ENCODE measurements around the gene TEX11. TPM values are rescaled to one million over a fixed set of nuclear protein-coding genes. Genes with fewer than 3 reads are reported as not detected.
"Not testable (repeated sequence)": the region's sequence is repeated elsewhere in the genome, so short reads cannot be mapped to it uniquely, and the experiment has no call there.

TEX11 gene
- polyA plus RNA-seq, 1 experiment = not detected

- TF ChIP-seq CTCF (IDR thresholded peaks at IDR 0.05; ENCODE audit: low read depth, low read length) = no peak
- ChIA-PET CTCF (no interaction called here), POLR2A (no interaction called here)
- DNase-seq (ENCODE audit: low read depth, low spot score) = no peak
- Histone ChIP-seq H3K27ac (ENCODE audit: low read depth, low read length) (no peak overlapping the region), H3K4me3 (ENCODE audit: low read depth, low read length) (no peak overlapping the region), H3K9me3 (ENCODE audit: control insufficient read depth, insufficient read depth, low read length) (no peaks in the 10 kb centered on the region), H3K27me3 (ENCODE audit: control insufficient read depth, insufficient read depth, low read length) (no peaks in the 10 kb centered on the region)
Measured at GRCh38 chrX:70834589-70834988, 73.9 kb downstream of the TEX11 start.

GRCh38 chrX:70826715-70827114 lies 81.8 kb downstream of the TEX11 start:
- no peaks in the 10 kb centered on the region for H3K9me3 ChIP-seq (ENCODE audit: control insufficient read depth, insufficient read depth, low read length)
- no peak overlapping the region for H3K27ac ChIP-seq (ENCODE audit: low read depth, low read length)
- no peak overlapping the region for H3K4me3 ChIP-seq (ENCODE audit: low read depth, low read length)
- no peak for DNase-seq (ENCODE audit: low read depth, low spot score)
- no peaks in the 10 kb centered on the region for H3K27me3 ChIP-seq (ENCODE audit: control insufficient read depth, insufficient read depth, low read length)
- POLR2A ChIA-PET = no interaction called here
- CTCF ChIA-PET = no interaction called here
- TF ChIP-seq CTCF (IDR thresholded peaks at IDR 0.05; ENCODE audit: low read depth, low read length) = no peak

- H3K4me3 ChIP-seq (ENCODE audit: low read depth, low read length) = no peak overlapping the region
- DNase-seq (ENCODE audit: low read depth, low spot score) = no peak
- ChIA-PET CTCF (no interaction called here), POLR2A (no interaction called here)
- H3K27me3 ChIP-seq (ENCODE audit: control insufficient read depth, insufficient read depth, low read length) = no peaks in the 10 kb centered on the region
- H3K9me3 ChIP-seq (ENCODE audit: control insufficient read depth, insufficient read depth, low read length) = no peaks in the 10 kb centered on the region
- H3K27ac ChIP-seq (ENCODE audit: low read depth, low read length) = no peak overlapping the region
- TF ChIP-seq CTCF (IDR thresholded peaks at IDR 0.05; ENCODE audit: low read depth, low read length) = no peak
Measured at GRCh38 chrX:70825366-70825765, 83.1 kb downstream of the TEX11 start.

- H3K27me3 ChIP-seq (ENCODE audit: control insufficient read depth, insufficient read depth, low read length) = no peaks in the 10 kb centered on the region
- DNase-seq (ENCODE audit: low read depth, low spot score) = no peak
- no peak for TF ChIP-seq CTCF (IDR thresholded peaks at IDR 0.05; ENCODE audit: low read depth, low read length)
- H3K9me3 ChIP-seq (ENCODE audit: control insufficient read depth, insufficient read depth, low read length) = no peaks in the 10 kb centered on the region
- ChIA-PET CTCF (no interaction called here), POLR2A (no interaction called here)
- no peak overlapping the region for H3K4me3 ChIP-seq (ENCODE audit: low read depth, low read length)
- H3K27ac ChIP-seq (ENCODE audit: low read depth, low read length) = no peak overlapping the region
Measured at GRCh38 chrX:70808942-70809940, 99.3 kb downstream of the TEX11 start.

- ChIA-PET POLR2A (no interaction called here), CTCF (no interaction called here)
- no peak for DNase-seq (ENCODE audit: low read depth, low spot score)
- no peak for TF ChIP-seq CTCF (IDR thresholded peaks at IDR 0.05; ENCODE audit: low read depth, low read length)
- no peak overlapping the region for H3K27ac ChIP-seq (ENCODE audit: low read depth, low read length)
- H3K9me3 ChIP-seq (ENCODE audit: control insufficient read depth, insufficient read depth, low read length) = no peaks in the 10 kb centered on the region
- H3K4me3 ChIP-seq (ENCODE audit: low read depth, low read length) = no peak overlapping the region
- no peaks in the 10 kb centered on the region for H3K27me3 ChIP-seq (ENCODE audit: control insufficient read depth, insufficient read depth, low read length)
Measured at GRCh38 chrX:70806081-70806480, 102.4 kb downstream of the TEX11 start.

GRCh38 chrX:70796742-70797141 lies 111.8 kb downstream of the TEX11 start:
- H3K9me3 ChIP-seq (ENCODE audit: control insufficient read depth, insufficient read depth, low read length); H3K4me3 ChIP-seq (ENCODE audit: low read depth, low read length); POLR2A ChIA-PET; CTCF ChIA-PET; H3K27me3 ChIP-seq (ENCODE audit: control insufficient read depth, insufficient read depth, low read length); DNase-seq (ENCODE audit: low read depth, low spot score); H3K27ac ChIP-seq (ENCODE audit: low read depth, low read length): not testable (repeated sequence)

Data from AG04450 (cell line).